Measurements from ENCODE around the gene TAS1R1.

The TAS1R1 gene

GRCh38 chr1:6602669-6603237 is 47.6 kb downstream of the TAS1R1 start, which contains the start of gene KLHL21:
Gene KLHL21, minus strand, starts transcription at chr1:6602869. Its CDS starts 52 bp downstream, at chr1:6602817.
- DNase-seq (ENCODE audit: low read depth in 2 of 2, low spot score in 1 of 2), result peak; percentile 62 to 87

GRCh38 chr1:6603238-6603914 is 48.3 kb downstream of the TAS1R1 start:
- DNase-seq (ENCODE audit: low read depth in 2 of 2, low spot score in 1 of 2), result no peak

- DNase-seq (ENCODE audit: low read depth in 2 of 2, low spot score in 1 of 2), result no peak
Measured at GRCh38 chr1:6603915-6604558, 48.9 kb downstream of the TAS1R1 start.

GRCh38 chr1:6612641-6613360 is 57.7 kb downstream of the TAS1R1 start:
- no peak for DNase-seq (ENCODE audit: low read depth in 2 of 2, low spot score in 1 of 2)

- peak; percentile 98 to 100 for DNase-seq (ENCODE audit: low read depth in 2 of 2, low spot score in 1 of 2)
Measured at GRCh38 chr1:6613361-6614018, 58.4 kb downstream of the TAS1R1 start, which contains the start of gene PHF13. Gene PHF13, plus strand, starts transcription at chr1:6613731. Its CDS starts 336 bp downstream, at chr1:6614067.

- no peak for DNase-seq (ENCODE audit: low read depth in 2 of 2, low spot score in 1 of 2)
Measured at GRCh38 chr1:6614019-6614928, 59.2 kb downstream of the TAS1R1 start.

- DNase-seq (ENCODE audit: low read depth in 2 of 2, low spot score in 1 of 2), result no peak
Measured at GRCh38 chr1:6614929-6615785, 60.0 kb downstream of the TAS1R1 start.

- DNase-seq (ENCODE audit: low read depth in 2 of 2, low spot score in 1 of 2), result no peak
Measured at GRCh38 chr1:6619045-6619444, 63.9 kb downstream of the TAS1R1 start.

- DNase-seq (ENCODE audit: low read depth in 2 of 2, low spot score in 1 of 2), result no peak
Measured at GRCh38 chr1:6621429-6622391, 66.6 kb downstream of the TAS1R1 start.

- no peak for DNase-seq (ENCODE audit: low read depth in 2 of 2, low spot score in 1 of 2)
Measured at GRCh38 chr1:6622396-6623152, 67.5 kb downstream of the TAS1R1 start.

- DNase-seq (ENCODE audit: low read depth in 2 of 2, low spot score in 1 of 2), result no peak
Measured at GRCh38 chr1:6623269-6623965, 68.3 kb downstream of the TAS1R1 start.

GRCh38 chr1:6624710-6625583 is 69.8 kb downstream of the TAS1R1 start, which contains the start of gene THAP3:
Gene THAP3, plus strand, starts transcription at chr1:6624868. Its CDS starts 351 bp downstream, at chr1:6625219.
- DNase-seq (ENCODE audit: low read depth in 2 of 2, low spot score in 1 of 2), result peak; percentile 74 to 80

- no peak for DNase-seq (ENCODE audit: low read depth in 2 of 2, low spot score in 1 of 2)
Measured at GRCh38 chr1:6625584-6626149, 70.6 kb downstream of the TAS1R1 start.

- no peak for DNase-seq (ENCODE audit: low read depth in 2 of 2, low spot score in 1 of 2)
Measured at GRCh38 chr1:6627031-6627430, 71.9 kb downstream of the TAS1R1 start.

GRCh38 chr1:6627841-6628545 is 72.9 kb downstream of the TAS1R1 start:
- no peak for DNase-seq (ENCODE audit: low read depth in 2 of 2, low spot score in 1 of 2)

Data from stimulated activated CD8-positive, alpha-beta memory T cell treated with anti-CD3 and anti-CD28 coated beads, Interleukin-4, amount 100 ng/mL, for 4 hours (primary cell).